Measurements from ENCODE around the gene RERE. TPM values are rescaled to one million over a fixed set of nuclear protein-coding genes. Genes with fewer than 3 reads are reported as not detected.

RERE gene
- total RNA-seq, 1 experiment from 2014 or later, result 161 TPM

- Mint-ChIP-seq H3K9me3 (no peaks in the 10 kb centered on the region), H3K4me3 (peak overlapping the region; percentile 29; the same call in 1 of the 2 replicates), H3K36me3 (peaks cover 12% of the 10 kb centered on the region), H3K4me1 (peaks cover 82% of the 10 kb centered on the region), H3K27ac (peak overlapping the region; percentile 92), H3K27me3 (ENCODE audit: low read depth) (no peaks in the 10 kb centered on the region)
- POLR2A ChIA-PET, result interaction anchor here (1.4 kb wide), 1 partner anchor 26 kb away, joined by 3 read pairs; no protein-coding TSS in a partner anchor
- peak; percentile 8; the same call in 1 of the 2 replicates for ATAC-seq
- CTCF ChIA-PET, result interaction anchor here (0.8 to 1.7 kb wide), 8 partner anchors 11 to 389 kb away, joined by 3 to 8 read pairs (median 4); no protein-coding TSS in a partner anchor
- TF ChIP-seq ATF2 (CRISPR knock-in tag; IDR thresholded peaks at IDR 0.05; ENCODE audit: borderline replicate concordance, low read depth) (no peak), ATF6 (CRISPR knock-in tag; IDR thresholded peaks at IDR 0.05) (no peak), EMX1 (CRISPR knock-in tag; IDR thresholded peaks at IDR 0.05) (no peak), SOX15 (CRISPR knock-in tag; IDR thresholded peaks at IDR 0.05) (no peak), PRDM15 (CRISPR knock-in tag; IDR thresholded peaks at IDR 0.05) (peak; percentile 90), ZMAT4 (CRISPR knock-in tag; IDR thresholded peaks at IDR 0.05) (no peak), ZSCAN18 (CRISPR knock-in tag; IDR thresholded peaks at IDR 0.05) (no peak)
- no peak for DNase-seq (ENCODE audit: low spot score)
These were observed 447.2 kb downstream of the RERE start for GRCh38 chr1:8370046-8370881.

- Mint-ChIP-seq H3K4me3 (no peak overlapping the region), H3K27me3 (ENCODE audit: low read depth) (no peaks in the 10 kb centered on the region), H3K36me3 (peaks cover 20% of the 10 kb centered on the region), H3K9me3 (no peaks in the 10 kb centered on the region), H3K4me1 (peaks cover 72% of the 10 kb centered on the region), H3K27ac (peak overlapping the region; percentile 64)
- POLR2A ChIA-PET, result no interaction called here
- ATAC-seq (no peak), DNase-seq (ENCODE audit: low spot score) (no peak)
- CTCF ChIA-PET, result interaction anchor here (1.1 to 1.8 kb wide), 6 partner anchors 17 to 387 kb away, joined by 3 to 11 read pairs (median 6); no protein-coding TSS in a partner anchor
- no peak for TF ChIP-seq CREB1 (CRISPR knock-in tag; IDR thresholded peaks at IDR 0.05)
- no peak for TF ChIP-seq ZNF512 (CRISPR knock-in tag; IDR thresholded peaks at IDR 0.05; ENCODE audit: borderline replicate concordance)
- no peak for TF ChIP-seq PRRX2 (CRISPR knock-in tag; IDR thresholded peaks at IDR 0.05)
- TF ChIP-seq FOXP4 (CRISPR knock-in tag; IDR thresholded peaks at IDR 0.05), result no peak
- no peak for TF ChIP-seq MAX (CRISPR knock-in tag; IDR thresholded peaks at IDR 0.05)
- TF ChIP-seq ELF4 (CRISPR knock-in tag; IDR thresholded peaks at IDR 0.05; ENCODE audit: low read depth), result no peak
- no peak for TF ChIP-seq MYBL2 (CRISPR knock-in tag; IDR thresholded peaks at IDR 0.05)
- no peak for TF ChIP-seq IRF1 (CRISPR knock-in tag; IDR thresholded peaks at IDR 0.05)
- no peak for TF ChIP-seq ZNF416 (CRISPR knock-in tag; IDR thresholded peaks at IDR 0.05)
- no peak for TF ChIP-seq CDX4 (CRISPR knock-in tag; IDR thresholded peaks at IDR 0.05; ENCODE audit: borderline replicate concordance)
These were observed 448.3 kb downstream of the RERE start for GRCh38 chr1:8368956-8369639.

All from WTC11 (cell line).